Pericardium fibroblast (primary cell): ENCODE measurements around the gene CCT8. TPM values are rescaled to one million over a fixed set of nuclear protein-coding genes. Genes with fewer than 3 reads are reported as not detected.

Source experiments
- total RNA-seq: library from RNA; depleted of rRNA; stranded (reverse); fragments of >200 nt; gene quantifications from 2 replicates; pipeline ENCODE4 v1.2.3, GENCODE V29; 2015

The CCT8 gene
- total RNA-seq: 132 and 154 TPM in 2 replicates

GRCh38 chr21:29073222-29074006, at the start of gene CCT8:
Gene CCT8, minus strand, starts transcription at chr21:29073648. Its CDS starts 58 bp downstream, at chr21:29073590.

GRCh38 chr21:29024474-29025327, 48.7 kb downstream of the CCT8 start, which contains the start of gene USP16:
Gene USP16, plus strand, starts transcription at chr21:29024668. Its CDS starts 3,246 bp downstream, at chr21:29027914.

Other genes starting within 250 kb of the CCT8 start
- 10.0 and 13.5 TPM in 2 replicates for gene LTN1, start 80.8 kb downstream of the CCT8 start, total RNA-seq
- gene RWDD2B, start 54.3 kb downstream of the CCT8 start, total RNA-seq: 15.4 and 16.4 TPM in 2 replicates
- 12.9 and 24.4 TPM in 2 replicates for gene USP16, start 49.0 kb downstream of the CCT8 start, total RNA-seq
- gene MAP3K7CL, start 57.0 kb upstream of the CCT8 start, total RNA-seq: 1.2 and 3.6 TPM in 2 replicates
- 30.9 and 34.7 TPM in 2 replicates for gene BACH1, start 225.3 kb upstream of the CCT8 start, total RNA-seq